Brain pericyte (primary cell): ENCODE measurements around the gene CIROP.
"Not testable (repeated sequence)": the region's sequence is repeated elsewhere in the genome, so short reads cannot be mapped to it uniquely, and the experiment has no call there.

Experiments
- DNase-seq: peaks from one replicate; pipeline ENCODE4 v3.0.0-alpha.2; 2012; ENCODE audit warnings: low read depth, low spot score

CIROP gene

GRCh38 chr14:23114669-23115038, 9.9 kb upstream of the CIROP start:
- no peak for DNase-seq

GRCh38 chr14:23114120-23114458, 9.3 kb upstream of the CIROP start:
- no peak for DNase-seq

- peak; percentile 92 for DNase-seq
Measured at GRCh38 chr14:23113431-23114119, 8.8 kb upstream of the CIROP start.

GRCh38 chr14:23112359-23113178, 7.8 kb upstream of the CIROP start:
- no peak for DNase-seq

GRCh38 chr14:23110579-23111365, 6.0 kb upstream of the CIROP start:
- no peak for DNase-seq

GRCh38 chr14:23109769-23110168, 5.0 kb upstream of the CIROP start:
- no peak for DNase-seq

GRCh38 chr14:23108169-23108568, 3.4 kb upstream of the CIROP start:
- DNase-seq: not testable (repeated sequence)

GRCh38 chr14:23107620-23108019, 2.8 kb upstream of the CIROP start:
- DNase-seq: not testable (repeated sequence)

- DNase-seq: no peak
Measured at GRCh38 chr14:23106747-23107045, 1.9 kb upstream of the CIROP start.

- DNase-seq: no peak
Measured at GRCh38 chr14:23105348-23105824, 597 bp upstream of the CIROP start.

GRCh38 chr14:23104070-23104590, 659 bp downstream of the CIROP start:
- no peak for DNase-seq

- no peak for DNase-seq
Measured at GRCh38 chr14:23103581-23103980, 1.2 kb downstream of the CIROP start.

- DNase-seq: no peak
Measured at GRCh38 chr14:23102801-23103200, 2.0 kb downstream of the CIROP start.

GRCh38 chr14:23101986-23102625, 2.7 kb downstream of the CIROP start:
- DNase-seq: no peak

- no peak for DNase-seq
Measured at GRCh38 chr14:23101213-23101970, 3.4 kb downstream of the CIROP start.

GRCh38 chr14:23099212-23099861, 5.5 kb downstream of the CIROP start:
- no peak for DNase-seq

GRCh38 chr14:23097786-23098185, 7.0 kb downstream of the CIROP start:
- DNase-seq: no peak

- DNase-seq: peak; percentile 100
Measured at GRCh38 chr14:23095196-23096108, 9.3 kb downstream of the CIROP start, which contains the start of gene C14orf119. C14orf119 (plus strand) TSS chr14:23095505; CDS start chr14:23097659, 2,154 bp downstream.

- peak; percentile 72 for DNase-seq
Measured at GRCh38 chr14:23094666-23095195, 10.1 kb downstream of the CIROP start, which contains the start of gene ACIN1. ACIN1 (minus strand) TSS chr14:23095136; CDS start chr14:23095112, 24 bp downstream.
